VCaP (cell line): ENCODE measurements around the gene DYSF.

Source experiments
- H3K27ac ChIP-seq: fragments of 450-650 bp; 2 replicates; pipeline ENCODE4 v1.5.1; 2017
- CTCF ChIP-seq: fragments of 450-650 bp; conservative IDR thresholded peaks from 2 replicates; pipeline ENCODE4 v1.5.1; 2017; ENCODE audit warnings: mild to moderate bottlenecking, moderate library complexity

Gene DYSF

GRCh38 chr2:71603851-71604725 lies 150.7 kb downstream of the DYSF start:
- H3K27ac ChIP-seq = no peak overlapping the region
- TF ChIP-seq CTCF = no peak

DNA sequence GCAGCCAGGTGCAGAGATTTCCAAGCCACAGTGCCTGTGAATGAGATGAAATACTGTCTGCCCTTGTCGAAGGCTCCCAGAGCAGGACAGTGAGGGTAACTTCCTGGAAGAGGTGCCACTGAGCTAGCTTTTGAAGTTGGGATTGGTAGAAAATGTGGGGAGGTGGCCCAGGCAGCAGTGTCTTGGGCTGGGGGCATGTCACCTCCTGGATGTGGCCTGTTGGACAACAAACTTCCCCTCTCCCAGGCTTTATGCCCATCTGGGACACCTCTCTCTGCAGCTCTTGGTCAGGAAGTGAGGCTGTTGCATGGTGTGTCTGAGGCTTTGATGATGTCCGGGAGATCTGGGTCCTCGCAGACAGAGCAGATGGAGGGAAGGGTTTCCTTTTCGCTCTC lies 151.4 kb downstream of the DYSF start:
- no peak overlapping the region for H3K27ac ChIP-seq
- no peak for TF ChIP-seq CTCF

DNA sequence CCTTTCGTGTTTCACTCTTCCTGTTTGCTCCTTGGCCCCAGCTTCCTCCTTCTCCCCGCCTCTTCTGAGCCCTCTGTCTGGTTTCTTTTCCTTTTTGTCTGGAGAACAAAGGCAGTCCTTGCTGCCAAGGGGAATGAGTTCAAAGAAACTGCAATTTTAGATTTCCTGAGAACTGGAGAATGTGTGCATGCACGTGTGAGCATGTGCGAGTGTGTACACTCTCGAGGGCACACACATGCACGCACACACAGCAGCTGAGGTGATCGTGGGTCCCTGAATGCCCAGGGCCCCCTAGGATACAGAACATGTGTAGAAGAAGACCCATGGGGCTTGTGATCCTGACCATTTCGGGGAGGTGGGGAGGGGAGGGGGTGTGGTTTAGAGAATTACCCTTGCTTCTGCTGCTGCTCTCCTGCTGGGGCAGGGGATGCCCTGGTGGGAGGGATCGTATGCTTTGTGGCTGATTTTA lies 151.8 kb downstream of the DYSF start:
- H3K27ac ChIP-seq = no peak overlapping the region
- no peak for TF ChIP-seq CTCF

DNA sequence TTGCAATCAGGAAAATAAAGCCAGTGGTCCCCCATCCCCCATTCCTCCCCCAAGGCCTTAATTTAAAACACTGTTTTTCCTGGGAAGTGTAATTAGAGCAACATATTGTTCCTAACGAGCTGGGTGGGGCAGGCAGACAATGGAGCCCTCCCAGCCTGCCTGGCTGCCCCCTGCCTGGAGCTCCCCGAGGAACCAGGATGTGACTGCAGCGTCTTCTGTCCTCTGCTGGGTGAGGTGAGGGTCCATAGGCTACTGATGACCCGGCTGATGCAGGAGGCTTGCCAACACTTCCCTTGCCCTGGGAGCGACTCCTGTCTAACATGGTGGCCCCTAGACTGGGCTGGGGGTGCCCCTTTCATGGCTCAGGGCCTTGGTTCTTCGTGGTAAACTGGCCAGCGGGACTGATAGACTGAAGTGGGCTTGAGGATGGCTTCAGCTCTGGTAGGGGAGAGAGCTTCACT lies 152.4 kb downstream of the DYSF start:
- no peak overlapping the region for H3K27ac ChIP-seq
- TF ChIP-seq CTCF = no peak

GRCh38 chr2:71606244-71606643 lies 152.9 kb downstream of the DYSF start:
- no peak overlapping the region for H3K27ac ChIP-seq
- TF ChIP-seq CTCF = no peak

GRCh38 chr2:71607151-71607889 lies 154.0 kb downstream of the DYSF start:
- no peak overlapping the region for H3K27ac ChIP-seq
- no peak for TF ChIP-seq CTCF

DNA sequence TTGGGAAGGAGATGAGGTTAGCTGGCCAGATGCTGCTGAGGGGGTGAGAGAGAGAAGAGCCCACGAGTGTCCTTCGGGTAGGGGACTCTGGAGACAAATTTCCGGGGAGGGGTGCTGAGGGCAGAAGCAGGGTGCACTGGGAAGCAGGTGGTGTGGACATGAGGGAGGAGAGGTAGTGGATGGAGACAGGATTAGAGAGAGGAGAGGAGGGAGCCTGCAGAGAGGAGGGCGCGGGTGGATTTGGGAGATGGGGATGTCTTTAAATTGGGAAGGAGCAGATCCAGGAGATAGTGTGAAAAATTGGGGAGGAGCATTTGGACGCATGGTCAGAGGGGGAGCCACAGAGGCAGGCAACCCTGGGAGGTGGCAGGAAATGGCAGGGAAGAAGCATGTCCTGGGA lies 154.7 kb downstream of the DYSF start:
- no peak for TF ChIP-seq CTCF
- H3K27ac ChIP-seq = no peak overlapping the region
